GM18499 (cell line): ENCODE data around the gene LTB.

ENCODE experiments used
- ATAC-seq: cut with Tn5 transposase; IDR thresholded peaks from one replicate; pipeline ENCODE4 v1.9.1; 2021; ENCODE audit warnings: moderate number of reproducible peaks; ENCODE audit not compliant: insufficient read depth, unreplicated experiment

Gene LTB

GRCh38 chr6:31532644-31533454 lies 49.4 kb downstream of the LTB start:
- no peak for ATAC-seq

- no peak for ATAC-seq
Observed at GRCh38 chr6:31531771-31532643, 50.2 kb downstream of the LTB start.

- no peak for ATAC-seq
Observed at GRCh38 chr6:31531162-31531561, 51.1 kb downstream of the LTB start.

- no peak for ATAC-seq
Observed at GRCh38 chr6:31530659-31531058, 51.6 kb downstream of the LTB start.
